GM19099 (cell line): Measurements from ENCODE around the gene EBF4.

Source experiments
- POLR2A ChIP-seq: IDR thresholded peaks from 3 replicates; pipeline ENCODE4 v1.6.1; 2011; ENCODE audit warnings: low read depth; ENCODE audit not compliant: insufficient read length; ENCODE audit errors: extremely low read depth

Gene EBF4

DNA sequence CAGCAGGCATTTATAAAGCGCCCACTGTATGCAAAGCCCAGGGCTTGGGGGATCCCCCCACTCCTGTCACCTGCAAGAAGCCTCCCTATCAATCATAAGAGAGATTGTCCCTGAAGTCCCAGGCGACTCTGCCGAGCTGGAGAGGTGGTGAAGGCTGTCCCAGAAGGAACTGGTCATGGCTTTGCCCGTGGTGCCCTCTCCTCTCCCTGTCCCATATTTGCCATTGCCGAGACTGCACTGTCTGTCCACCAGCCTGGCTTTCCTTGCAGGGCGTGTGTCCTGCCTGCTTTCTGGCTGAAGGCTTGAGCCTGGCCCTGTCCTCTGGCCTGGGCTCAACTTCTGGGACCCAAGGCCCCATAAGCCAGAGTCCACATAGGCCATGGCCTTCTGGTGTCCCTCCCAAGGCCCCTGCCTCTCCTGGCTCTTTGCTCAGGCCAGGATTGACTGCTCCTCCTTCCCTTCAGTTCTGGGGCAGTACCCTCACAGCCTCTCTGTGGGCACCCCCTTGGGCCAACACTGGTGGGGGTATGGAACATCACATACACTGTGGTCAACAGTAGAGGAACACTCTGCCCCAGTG lies 61.0 kb downstream of the EBF4 start:
- no peak for TF ChIP-seq POLR2A

GRCh38 chr20:2754424-2754823 lies 61.8 kb downstream of the EBF4 start:
- TF ChIP-seq POLR2A, result no peak

- no peak for TF ChIP-seq POLR2A
These were observed 63.0 kb downstream of the EBF4 start for GRCh38 chr20:2755451-2756055.

DNA sequence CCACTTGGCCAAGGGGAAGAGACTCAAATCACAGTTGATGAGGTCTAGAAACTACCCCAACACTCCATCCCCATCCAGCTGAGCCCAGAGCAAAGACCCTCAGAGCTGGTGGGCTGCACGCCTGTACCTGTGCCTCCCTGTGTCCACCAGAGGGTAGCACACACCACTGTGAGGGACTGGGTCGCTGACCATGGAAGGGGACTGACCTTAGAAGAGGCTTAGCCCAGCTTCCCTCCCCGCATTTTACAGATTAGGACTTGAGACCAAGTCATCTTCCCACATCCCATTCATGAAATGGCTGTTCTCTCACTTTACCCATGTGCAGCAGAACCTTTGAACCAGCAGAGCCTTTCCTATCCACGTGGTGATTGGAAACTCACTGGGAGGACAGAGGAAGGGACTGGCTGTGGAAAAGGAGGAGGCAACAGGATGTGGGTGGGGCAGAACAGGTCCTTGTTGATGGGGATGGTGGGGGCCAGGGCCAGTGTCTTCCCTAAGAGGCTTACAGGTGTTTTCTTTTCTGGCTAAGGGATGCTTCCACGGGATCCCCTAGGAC lies 63.6 kb downstream of the EBF4 start:
- no peak for TF ChIP-seq POLR2A

- TF ChIP-seq POLR2A, result no peak
These were observed 64.4 kb downstream of the EBF4 start for GRCh38 chr20:2757001-2757400.

GRCh38 chr20:2757969-2758368 lies 65.4 kb downstream of the EBF4 start:
- no peak for TF ChIP-seq POLR2A

GRCh38 chr20:2759143-2759542 lies 66.6 kb downstream of the EBF4 start:
- no peak for TF ChIP-seq POLR2A

GRCh38 chr20:2759603-2760296 lies 67.2 kb downstream of the EBF4 start:
- no peak for TF ChIP-seq POLR2A

- no peak for TF ChIP-seq POLR2A
These were observed 67.8 kb downstream of the EBF4 start for GRCh38 chr20:2760297-2760951.

- no peak for TF ChIP-seq POLR2A
These were observed 68.3 kb downstream of the EBF4 start for GRCh38 chr20:2760952-2761305.

- no peak for TF ChIP-seq POLR2A
These were observed 69.3 kb downstream of the EBF4 start for GRCh38 chr20:2761885-2762284.

DNA sequence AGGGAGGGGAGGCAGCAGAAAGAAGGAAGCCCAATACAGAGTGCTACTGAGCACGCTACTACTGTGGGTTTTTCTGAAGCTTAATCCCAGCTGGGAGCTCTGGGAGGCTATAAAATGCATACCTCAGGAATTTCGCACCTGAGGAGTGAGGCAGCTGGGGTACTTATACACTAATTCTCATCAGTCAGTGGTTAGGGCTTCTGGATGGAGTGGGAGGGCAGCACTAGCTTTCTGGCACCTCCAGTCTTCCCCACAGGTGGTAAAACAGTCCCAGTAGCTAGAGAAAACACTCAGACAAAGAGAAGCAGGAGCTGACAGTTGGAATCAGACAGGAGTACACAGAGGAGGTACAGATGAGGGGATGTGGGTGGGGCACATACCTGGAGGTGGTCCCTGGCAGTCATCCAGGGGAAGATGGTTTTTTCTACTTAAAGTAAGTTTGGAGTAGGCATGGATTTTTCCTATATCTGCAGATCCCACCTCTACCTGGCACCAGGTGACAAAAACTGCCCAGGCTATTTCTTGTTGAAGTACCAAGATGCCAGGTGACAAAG lies 70.1 kb downstream of the EBF4 start:
- no peak for TF ChIP-seq POLR2A

- TF ChIP-seq POLR2A, result no peak
These were observed 70.6 kb downstream of the EBF4 start for GRCh38 chr20:2763186-2763585.

DNA sequence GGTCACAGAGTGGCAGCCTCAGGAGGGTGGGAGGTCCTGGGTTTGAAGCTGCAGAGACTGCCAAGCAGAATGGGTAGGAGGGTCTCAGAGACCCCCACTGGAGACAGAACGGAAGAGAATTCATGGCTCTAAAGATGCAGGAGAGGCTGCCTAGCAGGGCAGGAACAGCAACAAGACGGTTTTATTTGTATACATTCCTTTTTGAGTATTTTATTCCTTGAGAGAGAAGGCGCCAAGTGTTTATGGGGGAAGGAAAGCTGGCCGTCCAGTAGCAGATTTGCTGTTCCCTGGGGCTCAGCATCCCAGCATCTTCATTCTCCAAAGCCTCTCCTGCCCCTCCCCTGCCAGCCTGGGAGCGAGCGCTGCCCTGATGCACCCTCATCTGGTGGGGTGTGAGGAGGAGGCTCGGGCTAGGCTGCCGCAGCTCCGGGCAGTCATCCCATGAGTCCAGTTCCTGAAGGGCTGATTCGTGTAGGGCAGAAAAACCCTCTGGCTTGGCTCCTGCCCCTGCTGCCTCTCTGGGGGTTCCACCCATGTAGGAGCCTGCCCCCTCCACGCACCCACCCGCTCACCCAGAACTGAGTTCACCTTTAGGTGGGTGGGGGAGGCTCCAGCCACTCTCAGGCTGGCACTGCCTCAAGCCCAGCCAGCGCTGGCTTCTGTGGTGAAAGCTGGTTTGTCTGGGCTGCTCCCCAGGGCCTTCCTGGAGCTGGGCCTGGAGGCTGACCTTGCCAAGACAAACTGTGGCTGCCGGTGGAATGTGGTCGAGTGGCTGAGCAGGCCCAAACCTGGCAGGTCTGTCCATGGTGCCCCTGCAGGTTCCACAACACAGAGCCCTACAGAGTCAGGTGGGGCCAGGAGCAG lies 75.4 kb downstream of the EBF4 start:
- no peak for TF ChIP-seq POLR2A
